C4-2B (cell line): ENCODE results near the gene MYZAP.

Source experiments
- CTCF ChIP-seq: fragments of 450-650 bp; conservative IDR thresholded peaks from 2 replicates; pipeline ENCODE4 v1.5.1; 2017; ENCODE audit warnings: mild to moderate bottlenecking
- ZFX ChIP-seq: fragments of 450-650 bp; IDR thresholded peaks from 2 replicates; pipeline ENCODE4 v1.6.1; 2017

DNA sequence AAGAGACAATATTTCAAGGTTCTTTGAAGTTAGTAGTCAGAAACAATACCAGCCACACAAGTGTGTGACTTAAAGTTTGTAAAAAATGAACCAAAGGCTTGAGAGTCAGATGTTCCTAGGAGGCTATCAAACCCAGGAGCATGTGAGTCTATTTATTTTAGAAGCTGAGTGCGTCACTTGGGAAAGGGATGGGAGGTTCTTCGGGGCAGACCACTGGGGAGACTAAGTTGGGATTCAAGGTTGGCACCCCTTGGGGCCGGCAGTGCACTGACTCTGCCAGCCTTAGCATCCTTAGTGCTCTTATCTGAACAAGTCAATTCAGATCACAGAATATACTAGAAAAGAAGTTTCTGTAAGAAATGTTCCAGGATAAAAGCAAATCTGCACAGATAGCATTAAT is 64.7 kb downstream of the MYZAP start:
- TF ChIP-seq CTCF, result no peak
- TF ChIP-seq ZFX, result no peak
